Measurements from ENCODE around the gene MAVS. TPM values are rescaled to one million over a fixed set of nuclear protein-coding genes. Genes with fewer than 3 reads are reported as not detected.
"Not testable (repeated sequence)": the region's sequence is repeated elsewhere in the genome, so short reads cannot be mapped to it uniquely, and the experiment has no call there.

The MAVS gene
- total RNA-seq, 1 donor: 32.4 TPM

GRCh38 chr20:3901028-3901705, 54.5 kb downstream of the MAVS start:
- TF ChIP-seq, protein P1, sequence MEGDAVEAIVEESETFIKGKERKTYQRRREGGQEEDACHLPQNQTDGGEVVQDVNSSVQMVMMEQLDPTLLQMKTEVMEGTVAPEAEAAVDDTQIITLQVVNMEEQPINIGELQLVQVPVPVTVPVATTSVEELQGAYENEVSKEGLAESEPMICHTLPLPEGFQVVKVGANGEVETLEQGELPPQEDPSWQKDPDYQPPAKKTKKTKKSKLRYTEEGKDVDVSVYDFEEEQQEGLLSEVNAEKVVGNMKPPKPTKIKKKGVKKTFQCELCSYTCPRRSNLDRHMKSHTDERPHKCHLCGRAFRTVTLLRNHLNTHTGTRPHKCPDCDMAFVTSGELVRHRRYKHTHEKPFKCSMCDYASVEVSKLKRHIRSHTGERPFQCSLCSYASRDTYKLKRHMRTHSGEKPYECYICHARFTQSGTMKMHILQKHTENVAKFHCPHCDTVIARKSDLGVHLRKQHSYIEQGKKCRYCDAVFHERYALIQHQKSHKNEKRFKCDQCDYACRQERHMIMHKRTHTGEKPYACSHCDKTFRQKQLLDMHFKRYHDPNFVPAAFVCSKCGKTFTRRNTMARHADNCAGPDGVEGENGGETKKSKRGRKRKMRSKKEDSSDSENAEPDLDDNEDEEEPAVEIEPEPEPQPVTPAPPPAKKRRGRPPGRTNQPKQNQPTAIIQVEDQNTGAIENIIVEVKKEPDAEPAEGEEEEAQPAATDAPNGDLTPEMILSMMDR (IDR thresholded peaks at IDR 0.05; ENCODE audit: insufficient read depth, low read depth, low read length): no peak
- H3K4me3 ChIP-seq (ENCODE audit: low read depth, low read length): peak overlapping the region; percentile 6
- DNase-seq (ENCODE audit: low read depth): peak; percentile 59

DNA sequence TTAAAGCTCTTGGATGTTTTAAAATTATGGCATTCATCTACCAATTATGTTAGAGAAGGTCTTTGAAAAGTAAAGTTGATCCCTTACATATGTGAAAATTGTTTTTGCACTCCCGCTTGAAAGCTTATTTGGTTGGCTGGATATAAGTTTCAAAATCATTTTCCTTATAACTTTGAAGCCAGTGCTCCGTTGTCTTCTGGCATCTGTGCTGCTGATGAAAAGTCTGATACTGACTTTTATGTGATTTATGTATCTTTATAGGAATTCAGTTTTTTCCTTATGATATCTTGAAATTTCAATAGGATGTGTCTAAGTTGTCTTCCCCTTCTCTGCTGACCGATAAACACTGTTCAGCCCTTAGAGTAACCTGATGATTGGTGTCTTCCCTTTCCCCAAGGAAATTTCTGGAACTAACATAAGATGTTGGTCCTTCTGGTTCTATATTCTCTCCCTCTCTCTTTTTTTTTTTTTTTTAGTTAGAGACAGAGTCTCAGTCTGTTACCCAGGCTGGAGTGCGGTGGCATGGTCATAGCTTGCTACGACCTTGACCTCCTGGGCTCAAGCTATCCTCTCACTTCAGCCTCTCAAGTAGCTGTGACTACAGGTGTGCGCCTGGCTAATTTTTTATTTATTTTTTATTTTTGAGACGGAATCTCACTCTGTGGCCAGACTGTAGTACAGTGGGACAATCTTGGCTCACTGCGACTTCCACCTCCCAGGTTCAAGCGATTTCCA, 55.2 kb downstream of the MAVS start:
- no peak for DNase-seq (ENCODE audit: low read depth)
- TF ChIP-seq, protein P1 (IDR thresholded peaks at IDR 0.05; ENCODE audit: insufficient read depth, low read depth, low read length): no peak
- H3K4me3 ChIP-seq (ENCODE audit: low read depth, low read length): peak overlapping the region; percentile 6

- no peak for DNase-seq (ENCODE audit: low read depth)
- TF ChIP-seq, protein P1 (IDR thresholded peaks at IDR 0.05; ENCODE audit: insufficient read depth, low read depth, low read length): no peak
Measured at GRCh38 chr20:3902446-3902845, 55.8 kb downstream of the MAVS start.

DNA sequence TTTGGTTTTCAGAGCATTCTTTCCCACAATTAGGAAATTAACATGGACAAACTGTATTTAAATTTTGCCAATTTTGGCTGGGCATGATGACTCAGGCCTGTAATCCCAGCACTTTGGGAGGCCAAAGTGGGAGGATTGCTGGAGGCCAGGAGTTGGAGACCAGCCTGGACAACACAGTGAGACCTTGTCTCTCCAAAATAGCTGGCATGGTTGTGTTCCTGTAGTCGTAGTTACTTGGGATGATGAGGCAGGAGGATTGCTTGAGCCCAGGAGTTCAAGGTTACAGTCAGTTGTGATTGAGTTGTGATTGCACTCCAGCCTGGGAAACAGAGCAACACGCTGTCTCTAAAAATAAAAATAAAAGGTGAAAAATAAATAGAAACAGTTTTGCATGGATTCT, 57.6 kb downstream of the MAVS start:
- TF ChIP-seq, protein P1 (IDR thresholded peaks at IDR 0.05; ENCODE audit: insufficient read depth, low read depth, low read length): no peak
- H3K4me3 ChIP-seq (ENCODE audit: low read depth, low read length): no peak overlapping the region
- no peak for DNase-seq (ENCODE audit: low read depth)

More at GRCh38 chr20:3902446-3902845, 55.8 kb downstream of the MAVS start:
- no peak overlapping the region for H3K4me3 ChIP-seq (ENCODE audit: low read depth, low read length)

DNA sequence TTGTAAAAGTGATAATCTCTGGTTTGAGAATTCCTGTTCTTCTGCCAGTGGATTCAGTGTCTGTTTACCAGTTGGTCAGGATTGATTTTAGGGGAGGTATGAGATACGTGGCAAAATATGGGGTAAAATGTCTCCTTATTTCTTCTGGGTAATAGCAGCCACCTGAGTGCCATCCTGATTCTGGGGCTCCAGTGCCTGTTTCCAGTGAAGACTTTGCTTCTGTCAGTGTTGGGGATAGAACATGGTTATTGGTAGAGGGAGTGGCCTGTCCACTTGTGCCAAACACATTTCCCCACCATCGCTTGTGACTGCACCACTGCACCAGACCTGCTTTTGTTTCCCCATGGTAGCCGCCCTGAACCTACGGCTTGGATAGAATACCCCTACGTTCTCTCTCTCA, 58.2 kb downstream of the MAVS start:
- TF ChIP-seq, protein P1 (IDR thresholded peaks at IDR 0.05; ENCODE audit: insufficient read depth, low read depth, low read length): no peak
- DNase-seq (ENCODE audit: low read depth): no peak
- H3K4me3 ChIP-seq (ENCODE audit: low read depth, low read length): no peak overlapping the region

GRCh38 chr20:3906744-3907721, 60.4 kb downstream of the MAVS start:
- not testable (repeated sequence) for H3K4me3 ChIP-seq (ENCODE audit: low read depth, low read length); DNase-seq (ENCODE audit: low read depth)
